Measurements from ENCODE around the gene UBN1.

Gene UBN1, protein sequence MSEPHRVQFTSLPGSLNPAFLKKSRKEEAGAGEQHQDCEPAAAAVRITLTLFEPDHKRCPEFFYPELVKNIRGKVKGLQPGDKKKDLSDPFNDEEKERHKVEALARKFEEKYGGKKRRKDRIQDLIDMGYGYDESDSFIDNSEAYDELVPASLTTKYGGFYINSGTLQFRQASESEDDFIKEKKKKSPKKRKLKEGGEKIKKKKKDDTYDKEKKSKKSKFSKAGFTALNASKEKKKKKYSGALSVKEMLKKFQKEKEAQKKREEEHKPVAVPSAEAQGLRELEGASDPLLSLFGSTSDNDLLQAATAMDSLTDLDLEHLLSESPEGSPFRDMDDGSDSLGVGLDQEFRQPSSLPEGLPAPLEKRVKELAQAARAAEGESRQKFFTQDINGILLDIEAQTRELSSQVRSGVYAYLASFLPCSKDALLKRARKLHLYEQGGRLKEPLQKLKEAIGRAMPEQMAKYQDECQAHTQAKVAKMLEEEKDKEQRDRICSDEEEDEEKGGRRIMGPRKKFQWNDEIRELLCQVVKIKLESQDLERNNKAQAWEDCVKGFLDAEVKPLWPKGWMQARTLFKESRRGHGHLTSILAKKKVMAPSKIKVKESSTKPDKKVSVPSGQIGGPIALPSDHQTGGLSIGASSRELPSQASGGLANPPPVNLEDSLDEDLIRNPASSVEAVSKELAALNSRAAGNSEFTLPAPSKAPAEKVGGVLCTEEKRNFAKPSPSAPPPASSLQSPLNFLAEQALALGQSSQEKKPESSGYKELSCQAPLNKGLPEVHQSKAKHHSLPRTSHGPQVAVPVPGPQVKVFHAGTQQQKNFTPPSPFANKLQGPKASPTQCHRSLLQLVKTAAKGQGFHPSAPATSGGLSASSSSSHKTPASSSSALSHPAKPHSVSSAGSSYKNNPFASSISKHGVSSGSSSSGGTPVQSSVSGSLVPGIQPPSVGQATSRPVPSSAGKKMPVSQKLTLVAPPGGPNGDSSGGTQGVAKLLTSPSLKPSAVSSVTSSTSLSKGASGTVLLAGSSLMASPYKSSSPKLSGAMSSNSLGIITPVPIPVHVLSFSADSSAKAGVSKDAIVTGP (N-terminal part only)

GRCh38 chr16:4846901-4847773, at the start of gene UBN1, which contains the start of gene GLYR1:
UBN1 (plus strand) TSS chr16:4847481; CDS start chr16:4852918, 5,437 bp downstream.
GLYR1 (minus strand) TSS chr16:4847288; CDS start chr16:4847265, 23 bp downstream.
- peak; percentile 99 for DNase-seq

DNA sequence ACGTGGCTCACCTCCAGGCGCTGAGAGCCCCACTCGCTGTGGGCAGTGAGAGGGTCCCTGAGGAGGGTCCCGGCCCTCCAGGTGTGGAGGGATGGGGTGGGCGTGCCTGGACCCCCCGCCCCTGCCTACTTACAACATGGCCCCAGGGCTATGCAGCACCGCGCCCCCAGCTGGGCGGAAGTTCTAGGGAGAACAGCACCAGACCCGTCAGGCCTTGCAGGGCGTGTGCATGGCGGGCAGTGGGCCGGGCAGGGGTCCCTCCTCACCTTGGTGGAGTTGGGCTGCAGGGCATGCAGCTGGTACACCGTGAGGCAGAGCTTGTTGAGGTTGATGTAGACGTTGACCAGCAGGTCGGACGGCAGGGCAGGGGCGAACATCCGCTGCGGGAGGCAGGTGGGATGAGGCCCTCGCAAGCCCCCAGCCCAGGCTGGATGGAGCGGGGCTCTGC, 49.5 kb upstream of the UBN1 start:
- no peak for DNase-seq

DNA sequence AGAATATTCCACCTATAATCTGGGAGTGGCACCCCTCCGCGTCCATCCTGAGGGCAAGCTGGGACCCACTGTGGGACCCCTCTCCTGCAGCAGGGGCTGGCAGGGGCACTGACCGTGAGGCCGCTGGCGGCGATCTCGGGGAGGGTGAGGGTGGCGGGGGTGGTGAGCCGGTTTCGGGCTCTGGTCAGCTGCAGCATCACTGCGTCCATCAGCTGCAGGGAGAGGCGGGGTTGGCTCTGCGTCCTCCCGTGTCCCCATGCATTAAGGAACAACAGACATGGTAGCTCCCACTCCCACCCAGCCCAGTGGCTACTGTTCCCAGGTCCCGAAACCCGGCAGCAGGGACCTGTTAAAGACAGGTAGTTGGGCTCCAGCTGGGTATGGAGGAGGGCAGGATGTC, 48.8 kb upstream of the UBN1 start:
- no peak for DNase-seq

DNA sequence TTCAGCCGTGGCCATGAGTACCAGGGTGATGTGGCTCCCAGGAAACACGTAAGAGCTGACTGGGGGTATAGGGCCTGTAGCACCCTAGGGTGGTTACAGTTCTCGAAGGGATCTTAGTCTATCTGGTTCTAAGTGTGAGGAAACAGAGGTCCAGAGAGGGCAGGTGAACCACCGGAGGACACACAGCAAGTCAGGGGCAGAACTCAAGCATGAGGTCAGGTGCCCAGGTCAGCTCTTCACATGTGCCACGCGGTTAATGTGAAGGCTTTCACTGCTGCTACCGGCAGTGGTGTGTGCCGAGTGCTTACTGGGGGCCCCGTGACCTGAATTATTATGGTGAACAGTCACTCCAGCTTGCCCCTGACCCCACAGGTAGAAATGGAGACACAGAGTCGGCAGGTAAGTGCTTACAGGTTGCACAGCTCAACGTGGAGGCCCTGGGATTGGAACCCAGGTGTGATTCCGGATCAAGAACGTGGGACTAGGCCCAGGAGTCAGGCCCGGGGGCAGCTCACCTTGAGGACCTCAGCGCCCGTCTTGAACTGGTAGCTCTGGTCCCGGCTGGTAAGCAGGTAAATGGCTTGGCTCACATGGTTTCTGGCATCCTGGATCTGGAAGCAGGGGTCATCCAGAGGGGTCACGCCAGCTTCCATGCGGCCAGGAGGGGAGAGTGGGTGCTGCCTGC, 48.0 kb upstream of the UBN1 start:
- no peak for DNase-seq

DNA sequence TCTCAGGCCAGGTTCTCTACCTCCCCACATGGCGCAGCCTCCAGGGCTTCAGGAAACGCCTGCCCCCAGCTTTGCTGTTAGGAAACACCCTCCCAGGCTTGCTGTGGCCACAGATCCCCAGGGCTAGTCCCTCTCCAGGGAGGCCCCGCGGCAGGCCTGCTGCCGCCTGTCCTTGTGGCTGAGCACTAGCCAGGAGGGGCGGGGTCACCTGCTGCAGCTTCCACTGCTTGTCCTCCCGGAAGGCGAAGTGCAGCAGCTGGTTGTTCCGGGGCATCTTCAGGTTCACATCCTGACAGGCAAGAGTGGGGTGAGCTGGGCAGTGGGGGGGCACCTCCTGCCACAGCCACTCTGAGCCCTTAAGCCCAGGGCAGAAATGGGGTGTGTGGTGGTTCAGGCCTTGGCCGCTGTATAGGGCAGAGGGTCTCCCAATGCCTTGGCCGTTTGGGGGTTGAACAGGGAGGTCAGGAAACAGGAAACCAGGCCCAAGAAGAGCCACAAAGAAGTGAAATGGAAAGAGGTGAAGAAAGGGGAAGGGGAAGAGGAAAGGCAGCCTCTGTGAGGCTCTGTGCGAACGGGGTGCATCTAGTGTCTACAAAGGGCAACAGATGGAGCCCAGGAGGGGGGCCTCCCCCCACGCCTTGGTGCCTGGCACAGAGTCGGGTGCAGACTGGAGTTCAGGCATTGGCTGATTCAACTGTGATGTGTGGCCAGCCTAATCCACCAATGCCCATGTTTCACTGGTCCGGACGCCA, 46.8 kb upstream of the UBN1 start:
- DNase-seq: peak; percentile 55

GRCh38 chr16:4801051-4801961, 46.0 kb upstream of the UBN1 start:
- no peak for DNase-seq

DNA sequence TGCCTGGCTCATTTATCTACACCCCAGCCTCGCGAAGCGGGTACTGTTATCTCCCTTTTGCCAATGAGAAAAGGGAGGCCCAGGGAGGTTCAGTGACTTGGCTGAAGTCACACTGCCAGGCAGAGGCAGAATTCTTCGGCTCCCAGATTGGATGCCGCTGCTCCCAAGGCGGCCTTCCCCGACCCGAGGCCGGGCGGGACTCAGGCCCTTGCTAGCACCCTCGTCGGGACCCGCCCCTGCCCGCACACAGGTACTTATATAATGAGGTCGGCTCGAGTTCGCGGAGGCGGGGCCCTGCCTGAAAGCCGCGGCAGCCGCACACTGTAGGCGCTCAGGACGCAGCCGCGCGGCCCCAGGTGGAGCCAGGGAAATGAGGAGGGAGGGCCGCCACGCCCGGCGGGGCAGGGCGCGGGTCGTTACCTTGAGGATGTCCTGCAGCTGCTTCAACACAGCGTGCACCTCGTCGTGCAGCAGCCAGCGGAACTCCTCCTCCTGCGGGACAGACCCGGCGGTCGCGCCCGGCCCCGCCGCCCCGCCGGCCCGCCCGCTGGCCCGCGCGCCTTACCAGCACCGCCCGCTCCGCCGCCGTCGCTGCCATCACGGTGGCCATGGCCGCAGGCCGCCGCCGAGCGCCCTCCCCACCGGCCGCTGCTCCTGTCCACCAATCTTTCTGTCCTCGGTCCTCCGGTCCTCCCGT, 45.2 kb upstream of the UBN1 start, which contains the start of gene ROGDI:
Gene ROGDI (minus strand): TSS at position 672 of the 697 bp plus-strand sequence. CDS start 62 bp downstream, at position 610.
- DNase-seq: peak; percentile 67

DNA sequence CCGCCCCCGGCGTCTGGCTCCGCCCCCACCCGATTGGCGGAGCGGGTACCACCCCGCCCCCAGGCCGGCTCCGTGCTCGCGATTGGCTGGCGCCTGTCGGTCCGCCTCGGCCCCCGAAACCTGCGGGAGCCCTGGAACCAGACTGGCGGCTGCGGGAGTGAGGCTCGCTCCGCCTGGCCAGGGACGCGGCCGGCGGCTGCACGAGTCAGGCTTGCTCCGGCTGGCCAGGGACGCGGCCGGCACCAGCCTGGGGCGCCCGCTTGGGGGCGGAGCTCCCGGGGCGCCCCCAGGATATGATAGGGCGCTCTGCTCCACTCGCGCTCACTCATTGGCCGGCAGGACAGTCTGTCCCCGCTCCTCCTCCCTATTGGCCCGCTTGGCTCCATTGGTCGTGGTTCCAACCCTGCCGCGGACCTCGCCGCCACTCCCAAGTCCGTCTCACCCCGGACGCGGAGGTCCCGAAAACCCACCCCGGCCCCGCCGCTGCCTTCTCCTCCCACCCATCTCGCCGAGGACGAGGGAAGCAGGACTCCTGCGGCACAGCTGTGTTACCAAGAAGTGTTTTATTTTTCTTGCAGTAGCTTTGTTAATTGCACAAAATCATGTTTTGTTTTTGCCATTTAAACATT, 44.5 kb upstream of the UBN1 start:
- DNase-seq: peak; percentile 94

DNA sequence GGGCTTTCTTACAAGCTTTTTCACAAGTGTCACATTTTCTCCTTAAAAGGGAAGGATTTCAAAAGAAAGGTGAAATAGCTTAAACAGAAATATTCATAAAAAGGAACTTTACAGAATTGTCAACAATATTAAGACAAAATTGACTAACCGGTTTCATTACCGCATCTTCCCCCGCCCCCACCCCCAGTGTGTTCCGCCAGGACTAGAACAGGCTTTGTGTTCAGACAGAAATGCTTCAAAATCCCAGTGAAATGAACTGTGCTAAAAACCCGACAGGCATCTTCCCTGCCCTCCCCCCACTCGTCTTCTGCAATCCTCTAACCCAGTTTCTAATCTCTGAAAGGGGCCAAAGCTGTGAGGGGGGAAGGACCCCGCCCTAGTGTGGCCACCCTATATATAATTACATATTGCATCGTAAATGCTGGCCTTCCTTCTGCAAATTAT, 43.9 kb upstream of the UBN1 start:
- DNase-seq: no peak

- no peak for DNase-seq
Observed at GRCh38 chr16:4803898-4804762, 43.2 kb upstream of the UBN1 start.

- no peak for DNase-seq
Observed at GRCh38 chr16:4805231-4805630, 42.0 kb upstream of the UBN1 start.

- no peak for DNase-seq
Observed at GRCh38 chr16:4806280-4806679, 41.0 kb upstream of the UBN1 start.

DNA sequence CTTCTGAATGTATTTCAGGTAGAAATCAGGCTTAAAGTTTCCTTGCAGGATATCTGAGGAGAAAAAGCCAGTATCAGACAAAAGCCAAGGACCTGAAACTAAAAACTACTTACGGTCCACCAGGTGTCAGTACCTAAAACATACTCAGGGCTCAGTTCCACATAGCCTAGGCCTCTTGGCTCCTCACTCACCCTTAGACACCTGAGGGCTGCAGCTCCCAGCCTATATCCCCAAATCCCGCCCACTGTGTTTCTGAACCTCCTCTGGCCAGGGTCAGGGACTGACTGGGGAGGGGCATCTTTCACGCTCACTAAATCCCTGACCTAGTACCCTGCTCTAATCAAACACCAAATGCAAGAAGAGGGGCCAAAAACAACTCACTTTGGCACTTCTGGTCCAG, 36.0 kb upstream of the UBN1 start:
- no peak for DNase-seq

DNA sequence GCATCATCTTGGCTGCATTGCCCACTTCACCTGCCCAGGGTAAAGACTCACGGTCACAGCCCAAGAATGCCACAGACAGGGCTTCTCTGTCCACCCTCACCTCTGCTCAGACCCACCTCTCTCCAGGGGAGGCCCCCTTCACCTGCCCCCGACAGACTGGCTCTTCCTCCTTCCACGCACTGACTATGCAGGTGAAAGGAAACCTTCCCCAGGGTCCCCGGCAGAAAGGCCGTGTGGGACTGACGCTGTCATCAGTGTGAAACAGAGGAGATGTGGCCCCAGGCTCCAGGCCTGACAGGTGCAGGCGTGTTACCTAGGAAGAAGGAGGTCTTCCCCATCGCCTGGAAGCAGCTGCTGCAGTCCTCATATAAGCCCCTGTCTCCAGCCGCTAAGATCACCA, 35.5 kb upstream of the UBN1 start:
- no peak for DNase-seq

DNA sequence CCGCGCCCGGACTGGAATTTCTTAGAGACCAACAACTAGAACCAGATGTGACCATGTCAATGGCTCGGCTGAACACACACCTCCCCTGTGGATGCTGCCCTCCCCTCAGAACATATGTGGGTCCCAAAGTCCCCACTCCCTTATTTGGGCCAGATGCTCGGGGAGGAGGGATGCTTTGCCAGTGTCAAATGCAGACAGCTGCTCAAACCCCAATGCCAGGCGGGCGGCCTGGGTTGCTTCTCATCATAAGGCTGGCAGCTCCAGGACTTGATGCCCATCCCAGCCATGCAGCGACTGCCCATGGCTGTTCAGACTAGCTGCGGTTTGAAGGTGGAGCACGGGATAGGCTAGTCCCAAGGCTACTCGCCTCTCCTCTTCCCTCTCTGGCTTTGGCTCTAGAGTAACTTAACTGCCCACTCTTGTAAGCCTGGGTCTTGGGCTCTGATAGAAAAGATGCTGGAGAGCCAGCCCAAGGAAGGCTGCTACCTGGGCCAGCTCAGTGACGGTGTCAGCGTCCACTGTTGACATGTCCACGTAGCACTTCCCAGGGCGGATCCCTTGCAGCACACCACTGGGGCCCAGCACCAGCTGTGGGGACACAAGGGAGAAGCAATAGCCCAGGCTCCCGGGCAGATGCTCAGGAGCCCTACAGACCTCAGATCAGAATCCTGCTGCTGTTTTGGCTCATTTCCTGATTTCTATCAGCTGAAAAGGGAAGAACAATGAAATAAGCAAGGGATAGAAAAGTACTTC, 33.9 kb upstream of the UBN1 start:
- DNase-seq: no peak

- DNase-seq: no peak
Observed at GRCh38 chr16:4814046-4814445, 33.2 kb upstream of the UBN1 start.

Data from femur (tissue), 1 donor.